Medulla oblongata (tissue), 1 donor: ENCODE data around the gene ZNF511.
A peak's percentile ranks its signal among the peaks of the same experiment; 100 is the strongest.
"Not testable (repeated sequence)": the region's sequence is repeated elsewhere in the genome, so short reads cannot be mapped to it uniquely, and the experiment has no call there.

Experiments
- DNase-seq: peaks from one replicate; pipeline ENCODE4 v3.0.0-alpha.2; 2015; ENCODE audit errors: extremely low spot score

The ZNF511 gene

GRCh38 chr10:133308421-133309099, at the start of gene ZNF511, which contains the start of gene TUBGCP2:
Gene ZNF511 (plus strand): TSS chr10:133308914. CDS start chr10:133308944, 30 bp downstream.
Gene TUBGCP2 (minus strand): TSS chr10:133308872. CDS start chr10:133302941, 5,931 bp downstream.
- peak; percentile 85 for DNase-seq

GRCh38 chr10:133259602-133259989, 49.1 kb upstream of the ZNF511 start:
- no peak for DNase-seq

- DNase-seq: peak; percentile 35
These were observed 47.6 kb upstream of the ZNF511 start for GRCh38 chr10:133260895-133261725.

GRCh38 chr10:133261726-133262325, 46.9 kb upstream of the ZNF511 start:
- DNase-seq: peak; percentile 74

- no peak for DNase-seq
These were observed 46.0 kb upstream of the ZNF511 start for GRCh38 chr10:133262696-133263095.

- no peak for DNase-seq
These were observed 45.0 kb upstream of the ZNF511 start for GRCh38 chr10:133263674-133264073.

- no peak for DNase-seq
These were observed 44.3 kb upstream of the ZNF511 start for GRCh38 chr10:133264461-133264860.

- DNase-seq: not testable (repeated sequence)
These were observed 43.7 kb upstream of the ZNF511 start for GRCh38 chr10:133265052-133265451.

GRCh38 chr10:133266056-133266795, 42.5 kb upstream of the ZNF511 start:
- no peak for DNase-seq

- DNase-seq: no peak
These were observed 41.4 kb upstream of the ZNF511 start for GRCh38 chr10:133267293-133267692.

GRCh38 chr10:133267829-133268228, 40.9 kb upstream of the ZNF511 start:
- DNase-seq: no peak

- DNase-seq: no peak
These were observed 40.2 kb upstream of the ZNF511 start for GRCh38 chr10:133268532-133268931.

GRCh38 chr10:133269367-133269766, 39.3 kb upstream of the ZNF511 start:
- DNase-seq: no peak

- no peak for DNase-seq
These were observed 38.5 kb upstream of the ZNF511 start for GRCh38 chr10:133270204-133270603.

- DNase-seq: no peak
These were observed 37.9 kb upstream of the ZNF511 start for GRCh38 chr10:133270773-133271297.

- no peak for DNase-seq
These were observed 37.0 kb upstream of the ZNF511 start for GRCh38 chr10:133271521-133272300.

GRCh38 chr10:133272301-133272963, 36.3 kb upstream of the ZNF511 start:
- DNase-seq: no peak

- DNase-seq: no peak
These were observed 35.7 kb upstream of the ZNF511 start for GRCh38 chr10:133272964-133273420.

GRCh38 chr10:133273534-133274143, 35.1 kb upstream of the ZNF511 start:
- no peak for DNase-seq
